Progenitor cell of endocrine pancreas (in vitro differentiated cells): ENCODE data around the gene SMTNL1. TPM values are rescaled to one million over a fixed set of nuclear protein-coding genes. Genes with fewer than 3 reads are reported as not detected.

ENCODE experiments used
- DNase-seq: peaks from one replicate; pipeline ENCODE4 v3.0.0; 2021; ENCODE audit warnings: low spot score; ENCODE audit not compliant: unreplicated experiment
- H3K27ac Mint-ChIP-seq: 2 replicates; pipeline ENCODE4 v1.8.0; 2021; ENCODE audit warnings: mild to moderate bottlenecking, moderate library complexity, mixed read lengths
- H3K27me3 Mint-ChIP-seq: 2 replicates; pipeline ENCODE4 v1.8.0; 2021; ENCODE audit warnings: mixed read lengths
- H3K36me3 Mint-ChIP-seq: 2 replicates; pipeline ENCODE4 v1.8.0; 2022; ENCODE audit warnings: mixed read lengths; ENCODE audit not compliant: insufficient read depth
- H3K4me1 Mint-ChIP-seq: 2 replicates; pipeline ENCODE4 v1.8.0; 2021; ENCODE audit warnings: low read depth, mixed read lengths
- H3K4me3 Mint-ChIP-seq: 2 replicates; pipeline ENCODE4 v1.8.0; 2021; ENCODE audit warnings: low read depth, mild to moderate bottlenecking, moderate library complexity, mixed read lengths
- H3K9me3 Mint-ChIP-seq: 2 replicates; pipeline ENCODE4 v1.8.0; 2021; ENCODE audit warnings: low read depth, mixed read lengths
- total RNA-seq: library from RNA; stranded (reverse); gene quantifications from 2 replicates; pipeline ENCODE4 v1.2.1, GENCODE V29; 2021
- TF ChIP-seq, protein P1 (sequence below): fragments of 200-600 bp; sonication (generic); IDR thresholded peaks from one replicate; pipeline ENCODE4 v1.5.0; 2021; ENCODE audit warnings: antibody characterized with exemption, mild to moderate bottlenecking; ENCODE audit not compliant: unreplicated experiment

The SMTNL1 gene
- total RNA-seq, 1 donor from 2014 or later, result not detected

GRCh38 chr11:57571606-57572005, 34.2 kb downstream of the SMTNL1 start:
- Mint-ChIP-seq H3K9me3 (no peaks in the 10 kb centered on the region), H3K36me3 (no peaks in the 10 kb centered on the region), H3K4me1 (peaks cover 16% of the 10 kb centered on the region), H3K4me3 (no peak overlapping the region), H3K27me3 (no peaks in the 10 kb centered on the region), H3K27ac (no peak overlapping the region)
- TF ChIP-seq, protein P1, sequence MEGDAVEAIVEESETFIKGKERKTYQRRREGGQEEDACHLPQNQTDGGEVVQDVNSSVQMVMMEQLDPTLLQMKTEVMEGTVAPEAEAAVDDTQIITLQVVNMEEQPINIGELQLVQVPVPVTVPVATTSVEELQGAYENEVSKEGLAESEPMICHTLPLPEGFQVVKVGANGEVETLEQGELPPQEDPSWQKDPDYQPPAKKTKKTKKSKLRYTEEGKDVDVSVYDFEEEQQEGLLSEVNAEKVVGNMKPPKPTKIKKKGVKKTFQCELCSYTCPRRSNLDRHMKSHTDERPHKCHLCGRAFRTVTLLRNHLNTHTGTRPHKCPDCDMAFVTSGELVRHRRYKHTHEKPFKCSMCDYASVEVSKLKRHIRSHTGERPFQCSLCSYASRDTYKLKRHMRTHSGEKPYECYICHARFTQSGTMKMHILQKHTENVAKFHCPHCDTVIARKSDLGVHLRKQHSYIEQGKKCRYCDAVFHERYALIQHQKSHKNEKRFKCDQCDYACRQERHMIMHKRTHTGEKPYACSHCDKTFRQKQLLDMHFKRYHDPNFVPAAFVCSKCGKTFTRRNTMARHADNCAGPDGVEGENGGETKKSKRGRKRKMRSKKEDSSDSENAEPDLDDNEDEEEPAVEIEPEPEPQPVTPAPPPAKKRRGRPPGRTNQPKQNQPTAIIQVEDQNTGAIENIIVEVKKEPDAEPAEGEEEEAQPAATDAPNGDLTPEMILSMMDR, result no peak
- no peak for DNase-seq

GRCh38 chr11:57574061-57574460, 36.7 kb downstream of the SMTNL1 start:
- Mint-ChIP-seq H3K27ac (no peak overlapping the region), H3K4me3 (no peak overlapping the region), H3K9me3 (no peaks in the 10 kb centered on the region), H3K27me3 (no peaks in the 10 kb centered on the region), H3K36me3 (no peaks in the 10 kb centered on the region), H3K4me1 (peaks cover 3% of the 10 kb centered on the region)
- DNase-seq, result no peak
- TF ChIP-seq, protein P1, result no peak

GRCh38 chr11:57584341-57584740, 46.9 kb downstream of the SMTNL1 start:
- TF ChIP-seq, protein P1, result no peak
- DNase-seq, result no peak
- no peak overlapping the region for H3K27ac Mint-ChIP-seq

GRCh38 chr11:57585301-57585700, 47.9 kb downstream of the SMTNL1 start:
- H3K27me3 Mint-ChIP-seq, result no peaks in the 10 kb centered on the region
- TF ChIP-seq, protein P1, result no peak
- no peaks in the 10 kb centered on the region for H3K9me3 Mint-ChIP-seq
- H3K27ac Mint-ChIP-seq, result no peak overlapping the region
- H3K36me3 Mint-ChIP-seq, result no peaks in the 10 kb centered on the region
- H3K4me3 Mint-ChIP-seq, result no peak overlapping the region
- DNase-seq, result no peak
- H3K4me1 Mint-ChIP-seq, result no peaks in the 10 kb centered on the region

More at GRCh38 chr11:57584341-57584740, 46.9 kb downstream of the SMTNL1 start:
- no peaks in the 10 kb centered on the region for H3K4me1 Mint-ChIP-seq
- H3K27me3 Mint-ChIP-seq, result no peaks in the 10 kb centered on the region
- no peaks in the 10 kb centered on the region for H3K9me3 Mint-ChIP-seq
- no peaks in the 10 kb centered on the region for H3K36me3 Mint-ChIP-seq
- no peak overlapping the region for H3K4me3 Mint-ChIP-seq

- Mint-ChIP-seq H3K27me3 (no peaks in the 10 kb centered on the region), H3K27ac (no peak overlapping the region), H3K4me1 (no peaks in the 10 kb centered on the region), H3K9me3 (no peaks in the 10 kb centered on the region), H3K36me3 (no peaks in the 10 kb centered on the region), H3K4me3 (no peak overlapping the region)
- TF ChIP-seq, protein P1, result no peak
- no peak for DNase-seq
Measured at GRCh38 chr11:57586711-57587245, 49.4 kb downstream of the SMTNL1 start.
